CD4-positive, alpha-beta T cell treated with Interleukin-6 at 100 ng/mL for 8 hours (primary cell): Measurements from ENCODE around the gene ZEB2.

Experiments
- DNase-seq: peaks from one replicate; pipeline ENCODE4 v3.0.0-alpha.2; 2020; ENCODE audit warnings: mixed read lengths, low spot score

ZEB2 gene

GRCh38 chr2:144519934-144520731, at the start of gene ZEB2:
Gene ZEB2, minus strand, starts transcription at chr2:144520119. Its CDS starts 2,769 bp downstream, at chr2:144517350.
- no peak for DNase-seq

DNA sequence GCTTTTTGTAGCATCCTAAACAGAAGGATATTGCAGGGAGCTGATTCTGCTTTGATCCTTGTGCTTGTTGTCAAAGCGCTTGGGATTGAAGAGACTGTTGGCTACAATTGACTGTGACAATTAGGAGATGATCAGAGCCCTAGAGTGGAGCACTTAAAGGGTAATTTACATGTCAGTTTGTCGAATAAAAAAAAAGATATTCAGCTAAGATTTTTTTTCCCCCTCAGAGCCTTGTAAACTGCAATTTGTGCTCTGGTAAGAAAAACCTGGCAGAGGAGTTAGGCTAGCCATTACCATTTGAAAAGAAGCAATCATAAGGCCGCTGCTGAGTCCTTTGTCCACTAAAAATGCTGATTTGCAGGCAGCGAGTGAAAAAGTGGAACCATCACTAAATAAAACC, 47.8 kb upstream of the ZEB2 start:
- DNase-seq, result no peak

DNA sequence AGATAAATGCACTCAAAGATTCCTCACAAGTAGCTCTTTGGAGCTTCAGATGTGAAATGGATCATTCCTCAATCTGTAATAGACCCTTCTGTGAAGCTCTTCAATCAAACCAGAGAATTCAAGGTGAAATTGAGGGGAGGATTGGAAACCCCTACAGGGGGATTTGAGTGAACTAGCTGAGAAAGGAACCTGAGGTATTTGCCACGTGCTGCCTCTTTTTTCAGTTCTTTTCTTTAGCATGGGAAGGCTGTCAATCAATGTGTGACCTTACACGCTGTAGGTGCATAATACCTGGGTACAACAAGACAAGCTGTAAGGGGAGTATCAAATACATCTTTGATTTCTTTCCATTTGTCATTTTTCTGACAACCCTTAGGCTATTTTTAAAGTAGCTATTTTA, 46.5 kb upstream of the ZEB2 start:
- DNase-seq, result no peak

DNA sequence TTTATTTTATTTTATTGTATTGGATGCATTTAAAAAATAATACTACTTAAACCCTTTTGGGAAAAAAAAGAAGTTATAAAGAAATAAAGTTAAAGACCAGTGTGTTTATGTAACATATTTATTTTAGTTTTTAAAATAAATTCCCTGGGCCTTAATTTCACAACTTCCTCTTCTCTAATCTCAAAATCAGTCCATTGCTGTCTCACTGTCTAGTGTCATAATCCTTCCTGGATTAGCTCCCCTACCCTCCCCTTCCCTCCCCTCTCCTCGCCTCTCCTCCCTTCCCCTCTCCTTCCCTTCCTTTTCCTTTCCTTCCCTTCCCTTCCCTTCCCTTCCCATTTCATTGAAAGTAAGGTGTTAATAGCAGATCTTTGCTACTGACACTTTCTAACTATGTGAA, 40.3 kb upstream of the ZEB2 start:
- DNase-seq, result no peak

GRCh38 chr2:144559681-144560080, 39.8 kb upstream of the ZEB2 start:
- DNase-seq, result no peak

DNA sequence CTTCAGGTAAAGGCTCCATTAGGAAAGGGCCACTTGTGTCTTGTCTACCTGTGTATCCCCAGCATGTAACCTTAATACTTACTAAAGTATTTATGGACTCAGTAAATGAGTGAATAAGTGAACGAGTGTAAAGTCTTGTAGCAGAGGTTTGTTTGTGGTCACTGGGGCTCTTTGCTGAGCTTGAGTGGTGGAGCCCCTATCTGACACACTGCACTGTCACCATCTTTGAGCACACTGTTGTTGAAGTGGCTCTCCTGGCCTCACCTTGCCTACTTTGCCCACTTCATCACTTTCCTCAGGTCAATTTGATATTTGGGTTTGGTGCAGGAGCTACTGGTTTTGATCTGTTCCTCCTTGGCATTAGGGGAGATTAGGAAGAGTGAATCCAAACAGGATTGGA, 39.3 kb upstream of the ZEB2 start:
- no peak for DNase-seq

- DNase-seq, result no peak
These were observed 34.7 kb upstream of the ZEB2 start for GRCh38 chr2:144554492-144555210.

GRCh38 chr2:144553379-144553778, 33.5 kb upstream of the ZEB2 start:
- DNase-seq, result no peak

DNA sequence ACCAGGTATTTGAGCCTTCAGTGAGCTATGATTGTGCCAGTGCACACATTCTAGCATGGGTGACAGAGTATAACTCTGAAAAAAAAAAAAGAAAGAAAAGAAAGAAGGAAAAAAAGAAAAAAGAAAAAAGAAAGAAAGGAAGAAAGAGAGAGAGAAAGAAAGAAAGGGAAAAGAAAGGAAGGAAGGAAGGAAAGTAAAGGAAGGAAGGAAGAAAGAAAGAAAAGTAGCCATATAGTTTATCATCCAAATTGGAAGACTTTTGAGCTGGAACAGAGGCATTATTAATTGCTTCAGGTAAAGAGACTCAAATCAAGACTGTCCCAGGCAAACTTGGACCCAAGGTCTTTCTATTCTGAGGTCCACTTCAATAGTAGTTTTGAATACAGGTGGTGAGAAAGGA, 32.9 kb upstream of the ZEB2 start:
- no peak for DNase-seq

DNA sequence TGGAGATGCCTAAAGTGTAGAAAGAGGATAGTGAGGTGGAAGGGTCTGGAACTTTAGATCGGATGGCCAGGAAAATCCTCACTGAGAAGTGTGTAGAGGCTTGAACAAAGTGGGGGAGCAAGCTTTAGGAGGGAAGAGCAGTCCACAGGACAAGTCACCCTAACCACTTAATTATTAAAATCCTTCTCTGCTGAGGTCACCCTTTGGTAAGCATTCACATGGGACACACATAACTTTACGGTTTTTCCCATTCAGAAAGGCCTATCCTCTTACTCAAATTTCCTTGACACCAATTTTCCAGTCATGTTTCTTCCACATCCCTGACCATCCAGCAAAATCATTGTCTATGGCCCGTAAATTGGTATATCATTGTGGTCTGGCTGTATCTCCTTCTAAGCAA, 31.0 kb upstream of the ZEB2 start:
- DNase-seq, result no peak

DNA sequence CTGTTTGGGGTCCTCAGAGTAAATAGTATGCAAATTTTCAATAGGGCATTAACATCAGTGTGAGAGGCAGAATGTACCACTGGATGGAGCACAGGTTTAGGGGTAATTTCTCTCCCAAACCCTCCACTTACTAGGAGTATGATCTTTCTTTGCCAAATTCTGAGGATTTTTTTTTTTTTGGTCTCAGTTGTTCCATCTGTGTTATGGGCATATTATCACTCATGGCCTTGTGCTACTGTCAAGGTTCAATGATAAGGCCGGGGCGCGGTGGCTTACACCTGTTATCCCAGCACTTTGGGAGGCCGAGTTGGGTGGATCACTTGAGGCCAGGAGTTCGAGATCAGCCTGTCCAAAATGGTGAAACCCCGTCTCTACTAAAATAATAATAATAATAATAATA, 30.2 kb upstream of the ZEB2 start:
- DNase-seq, result no peak

- no peak for DNase-seq
These were observed 28.7 kb upstream of the ZEB2 start for GRCh38 chr2:144548532-144549191.

- DNase-seq, result no peak
These were observed 28.2 kb upstream of the ZEB2 start for GRCh38 chr2:144548088-144548487.

- no peak for DNase-seq
These were observed 27.6 kb upstream of the ZEB2 start for GRCh38 chr2:144547494-144547893.

- DNase-seq, result no peak
These were observed 27.0 kb upstream of the ZEB2 start for GRCh38 chr2:144546933-144547332.

- DNase-seq, result no peak
These were observed 25.9 kb upstream of the ZEB2 start for GRCh38 chr2:144545787-144546186.

DNA sequence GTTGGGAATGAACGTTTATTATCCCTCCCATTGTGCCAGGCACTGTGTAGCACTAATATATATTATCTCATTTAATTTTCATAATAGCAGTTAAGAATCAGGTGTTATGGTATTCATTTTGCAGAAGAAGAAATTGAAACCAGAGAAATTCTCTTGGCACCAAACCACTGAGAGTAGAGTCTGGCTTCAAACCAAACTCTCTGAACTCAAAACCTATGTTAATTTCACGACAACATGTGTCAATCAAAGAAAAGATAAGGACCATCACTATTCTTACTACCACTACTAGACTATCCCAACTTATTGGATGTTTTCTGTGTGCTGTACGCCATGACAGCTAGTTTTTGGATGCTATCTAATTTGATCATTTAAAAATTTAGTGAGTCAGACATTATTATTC, 24.1 kb upstream of the ZEB2 start:
- DNase-seq, result no peak

DNA sequence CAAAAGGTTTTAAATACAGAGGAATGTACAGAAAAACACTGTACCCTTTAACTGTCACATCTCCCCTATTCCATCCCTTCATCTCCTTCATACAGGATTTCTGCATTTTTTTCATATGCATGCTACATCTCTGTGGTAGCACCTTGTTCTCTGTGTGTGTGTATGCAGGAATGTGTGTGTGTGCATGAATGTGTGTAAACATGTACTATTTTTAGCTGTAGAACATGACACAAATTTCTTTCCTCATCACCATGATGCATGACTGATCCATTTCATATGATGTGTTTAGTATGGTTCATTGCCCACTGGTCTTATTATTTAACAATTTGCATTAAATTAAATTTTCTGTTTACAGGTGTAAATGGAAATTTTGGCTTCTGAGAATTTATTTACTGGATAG, 21.5 kb upstream of the ZEB2 start:
- DNase-seq, result no peak

- no peak for DNase-seq
These were observed 19.4 kb upstream of the ZEB2 start for GRCh38 chr2:144539289-144539782.

- no peak for DNase-seq
These were observed 15.4 kb upstream of the ZEB2 start for GRCh38 chr2:144535300-144535699.

DNA sequence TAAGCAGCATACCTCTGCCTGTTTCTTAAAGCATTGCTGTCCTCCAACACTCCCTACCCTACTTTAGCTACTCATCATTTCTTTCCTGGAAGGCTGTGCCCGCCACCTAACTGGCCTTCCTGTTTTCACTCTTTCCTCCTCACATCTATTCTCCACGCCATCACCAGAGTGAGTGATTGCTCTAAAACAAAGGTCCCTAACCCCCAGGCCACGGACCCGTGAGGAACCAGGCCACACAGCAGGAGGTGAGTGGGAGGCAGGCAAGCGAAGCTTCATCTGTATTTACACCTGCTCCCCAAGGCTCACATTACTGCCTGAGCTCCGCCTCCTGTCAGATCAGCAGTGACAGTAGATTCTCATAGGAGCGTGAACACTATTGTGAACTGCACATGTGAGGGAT, 13.3 kb upstream of the ZEB2 start:
- DNase-seq, result no peak

DNA sequence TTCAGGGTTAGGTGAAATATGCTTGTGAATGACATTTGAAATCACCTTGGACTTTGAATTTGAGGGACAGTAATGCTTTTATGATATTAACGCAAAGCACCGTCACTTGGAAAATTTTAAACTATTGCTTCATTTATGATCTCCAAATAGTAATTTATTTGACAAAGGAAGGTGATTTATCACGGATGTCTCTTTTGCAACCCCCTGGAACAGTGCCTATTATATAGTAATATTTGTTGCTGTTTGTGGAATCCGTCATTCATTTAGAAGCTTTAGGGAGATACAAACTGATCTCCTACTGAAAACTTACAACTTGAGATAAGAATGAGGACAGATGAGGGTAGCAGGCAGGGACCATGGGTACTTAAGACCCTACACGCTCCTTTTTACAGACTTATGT, 10.7 kb upstream of the ZEB2 start:
- DNase-seq, result no peak

DNA sequence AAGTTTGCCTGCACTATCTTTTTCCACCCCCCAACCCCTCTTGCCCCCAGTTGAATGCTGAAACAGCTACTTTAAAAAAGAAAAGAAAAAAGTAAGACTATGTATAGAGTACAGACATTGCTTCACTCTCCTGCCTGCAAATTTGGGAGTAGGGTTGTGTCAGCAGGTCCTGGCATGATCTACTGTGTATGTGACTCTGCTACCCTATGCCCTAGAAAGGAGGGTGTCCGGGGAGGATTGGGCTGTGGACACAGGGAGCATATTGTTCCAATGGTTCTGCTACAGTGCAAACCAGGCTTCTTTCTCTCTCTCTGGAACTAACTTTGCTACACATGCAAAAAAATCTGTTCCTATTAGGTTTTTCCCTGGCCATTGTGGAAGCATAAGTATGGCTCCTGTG, 9.9 kb upstream of the ZEB2 start:
- DNase-seq, result no peak
